GM23248 (cell line): ENCODE measurements around the gene SPEF2.

ENCODE experiments used
- EZH2 ChIP-seq: fragments of 200-600 bp; sonication (generic); IDR thresholded peaks from 2 replicates; pipeline ENCODE4 v1.6.1; 2018; ENCODE audit warnings: antibody characterized with exemption, mild to moderate bottlenecking; ENCODE audit not compliant: insufficient read depth, poor library complexity, severe bottlenecking
- EZH2phosphoT487 ChIP-seq: fragments of 200-600 bp; sonication (generic); IDR thresholded peaks from 2 replicates; pipeline ENCODE4 v1.6.1; 2018; ENCODE audit warnings: antibody characterized with exemption, moderate library complexity, mild to moderate bottlenecking, low read depth; ENCODE audit not compliant: insufficient read depth

- TF ChIP-seq EZH2 (no peak), EZH2phosphoT487 (no peak)
These were observed 144.7 kb downstream of the SPEF2 start for GRCh38 chr5:35762368-35762767.
